GM19193 (cell line): Measurements from ENCODE around the gene DNAH17.

Experiments used
- POLR2A ChIP-seq: IDR thresholded peaks from 4 replicates; pipeline ENCODE4 v1.6.1; 2011; ENCODE audit not compliant: insufficient read depth, insufficient read length; ENCODE audit errors: extremely low read depth

The DNAH17 gene

GRCh38 chr17:78577296-78577695 lies at the start of gene DNAH17:
Gene DNAH17 (minus strand): TSS chr17:78577396. CDS start chr17:78575057, 2,339 bp downstream.
- TF ChIP-seq POLR2A: no peak

- TF ChIP-seq POLR2A: no peak
Observed at GRCh38 chr17:78624324-78625151, 47.3 kb upstream of the DNAH17 start.

GRCh38 chr17:78623541-78623940 lies 46.3 kb upstream of the DNAH17 start:
- no peak for TF ChIP-seq POLR2A

GRCh38 chr17:78622491-78623265 lies 45.5 kb upstream of the DNAH17 start:
- TF ChIP-seq POLR2A: no peak

GRCh38 chr17:78621720-78622490 lies 44.7 kb upstream of the DNAH17 start:
- no peak for TF ChIP-seq POLR2A

GRCh38 chr17:78620099-78620498 lies 42.9 kb upstream of the DNAH17 start:
- TF ChIP-seq POLR2A: no peak

- no peak for TF ChIP-seq POLR2A
Observed at GRCh38 chr17:78619334-78619733, 42.1 kb upstream of the DNAH17 start.

GRCh38 chr17:78618264-78619066 lies 41.3 kb upstream of the DNAH17 start:
- TF ChIP-seq POLR2A: no peak

- no peak for TF ChIP-seq POLR2A
Observed at GRCh38 chr17:78617511-78618061, 40.4 kb upstream of the DNAH17 start.

GRCh38 chr17:78616946-78617345 lies 39.8 kb upstream of the DNAH17 start:
- no peak for TF ChIP-seq POLR2A

GRCh38 chr17:78615631-78616030 lies 38.4 kb upstream of the DNAH17 start:
- TF ChIP-seq POLR2A: no peak

GRCh38 chr17:78613416-78613815 lies 36.2 kb upstream of the DNAH17 start:
- no peak for TF ChIP-seq POLR2A

GRCh38 chr17:78611607-78612006 lies 34.4 kb upstream of the DNAH17 start:
- TF ChIP-seq POLR2A: no peak

- no peak for TF ChIP-seq POLR2A
Observed at GRCh38 chr17:78610951-78611511, 33.8 kb upstream of the DNAH17 start.
